ENCODE results near the gene EPHA10. TPM values are rescaled to one million over a fixed set of nuclear protein-coding genes. Genes with fewer than 3 reads are reported as not detected.

Gene EPHA10
- polyA plus RNA-seq, 3 donors: 0.10 to 0.36 (median 0.14) TPM

Other genes starting within 250 kb of the EPHA10 start
- gene SNIP1, start 210.8 kb downstream of the EPHA10 start, polyA plus RNA-seq (ENCODE audit: insufficient read length in 3 of 3): 10 to 100 TPM; 14.2 to 15.3 (median 14.6) TPM
- 10 to 100 TPM; 64.5 to 88.0 (median 70.2) TPM for gene DNALI1, start 208.2 kb downstream of the EPHA10 start, polyA plus RNA-seq (ENCODE audit: insufficient read length in 3 of 3)
- 10 to 100 TPM; 66.2 to 84.1 (median 74.9) TPM for gene GNL2, start 169.2 kb downstream of the EPHA10 start, polyA plus RNA-seq (ENCODE audit: insufficient read length in 3 of 3)
- 1 to 10 TPM; 4.8 to 8.6 (median 8.3) TPM for gene RSPO1, start 130.2 kb downstream of the EPHA10 start, polyA plus RNA-seq (ENCODE audit: insufficient read length in 3 of 3)
- gene CDCA8, start 72.6 kb downstream of the EPHA10 start, polyA plus RNA-seq (ENCODE audit: insufficient read length in 3 of 3): 10 to 100 TPM; 12.5 to 21.8 (median 21.3) TPM
- 1 to 10 TPM; 2.8 to 4.7 (median 3.8) TPM for gene MANEAL, start 28.7 kb upstream of the EPHA10 start, polyA plus RNA-seq (ENCODE audit: insufficient read length in 3 of 3)
- gene C1orf122, start 42.7 kb upstream of the EPHA10 start, polyA plus RNA-seq (ENCODE audit: insufficient read length in 3 of 3): 10 to 100 TPM; 19.3 to 32.5 (median 30.8) TPM
- gene YRDC, start 43.1 kb upstream of the EPHA10 start, polyA plus RNA-seq (ENCODE audit: insufficient read length in 3 of 3): 10 to 100 TPM; 11.8 to 14.8 (median 12.6) TPM
- 1 to 10 TPM; 7.8 to 9.4 (median 8.9) TPM for gene MTF1, start 94.5 kb upstream of the EPHA10 start, polyA plus RNA-seq (ENCODE audit: insufficient read length in 3 of 3)
- 10 to 100 TPM; 16.4 to 20.3 (median 17.9) TPM for gene INPP5B, start 181.9 kb upstream of the EPHA10 start, polyA plus RNA-seq (ENCODE audit: insufficient read length in 3 of 3)
- 100 to 1,000 TPM in 2 of 3 donors, 10 to 100 TPM in 1; 90.5 to 111 (median 108) TPM for gene SF3A3, start 224.9 kb upstream of the EPHA10 start, polyA plus RNA-seq (ENCODE audit: insufficient read length in 3 of 3)
- gene FHL3, start 240.4 kb upstream of the EPHA10 start, polyA plus RNA-seq (ENCODE audit: insufficient read length in 3 of 3): 10 to 100 TPM; 17.3 to 21.2 (median 18.9) TPM
- gene UTP11, start 247.6 kb upstream of the EPHA10 start, polyA plus RNA-seq (ENCODE audit: insufficient read length in 3 of 3): 10 to 100 TPM; 37.1 to 44.5 (median 42.3) TPM